WTC11 (cell line): ENCODE data around the gene SMNDC1. TPM values are rescaled to one million over a fixed set of nuclear protein-coding genes. Genes with fewer than 3 reads are reported as not detected.

Experiments used
- ATAC-seq: fragments of 200-7000 bp; cut with Tn5 transposase; 2 replicates; pipeline ENCODE4 v1.10.0; 2021; ENCODE audit warnings: mild to moderate bottlenecking, moderate library complexity
- CTCF ChIA-PET: fragments of 300-600 bp; sonication (Branson Sonifier 250); formaldehyde crosslinking; loops from one replicate; lab custom pipeline; 2021; ENCODE audit warnings: antibody characterized with exemption; lab: Charles Lee
- POLR2A ChIA-PET: fragments of 350-600 bp; sonication (Branson Sonifier 250); formaldehyde crosslinking; loops from one replicate; lab custom pipeline; 2021; ENCODE audit warnings: antibody characterized with exemption; lab: Charles Lee
- DNase-seq: peaks from one replicate; pipeline ENCODE4 v3.0.0; 2021; ENCODE audit warnings: low spot score
- H3K27ac Mint-ChIP-seq: 2 replicates; pipeline ENCODE4 v1.8.0; 2021; ENCODE audit warnings: mixed read lengths
- H3K27me3 Mint-ChIP-seq: 2 replicates; pipeline ENCODE4 v1.8.0; 2021; ENCODE audit warnings: low read depth, mild to moderate bottlenecking, moderate library complexity, mixed read lengths
- H3K36me3 Mint-ChIP-seq: 2 replicates; pipeline ENCODE4 v1.8.0; 2021; ENCODE audit warnings: mixed read lengths
- H3K4me1 Mint-ChIP-seq: 2 replicates; pipeline ENCODE4 v1.8.0; 2022; ENCODE audit warnings: mixed read lengths
- H3K4me3 Mint-ChIP-seq: 2 replicates; pipeline ENCODE4 v1.8.0; 2021; ENCODE audit warnings: mild to moderate bottlenecking, moderate library complexity, mixed read lengths
- H3K9me3 Mint-ChIP-seq: 2 replicates; pipeline ENCODE4 v1.8.0; 2021; ENCODE audit warnings: mixed read lengths
- ELF4 ChIP-seq: sonication (generic); formaldehyde crosslinking; IDR thresholded peaks from 2 replicates; pipeline ENCODE4 v1.8.1; 2022; ENCODE audit warnings: low read depth, mild to moderate bottlenecking, moderate library complexity, missing genetic modification reagents
- GRHL2 ChIP-seq: fragments of 250-450 bp; sonication (Bioruptor Pico); IDR thresholded peaks from 2 replicates; pipeline ENCODE4 v1.8.0; 2022; ENCODE audit warnings: mild to moderate bottlenecking, moderate library complexity; ENCODE audit not compliant: insufficient replicate concordance, severe bottlenecking
- JAZF1 ChIP-seq: fragments of 250-450 bp; sonication (Bioruptor Pico); IDR thresholded peaks from 2 replicates; pipeline ENCODE4 v1.9.0; 2021; ENCODE audit warnings: moderate library complexity, mild to moderate bottlenecking, inconsistent platforms
- KAT7 ChIP-seq: sonication (generic); formaldehyde crosslinking; IDR thresholded peaks from 2 replicates; pipeline ENCODE4 v1.8.1; 2023; ENCODE audit warnings: missing genetic modification reagents, mild to moderate bottlenecking, borderline replicate concordance
- MXD4 ChIP-seq: fragments of 250-450 bp; sonication (Bioruptor Pico); IDR thresholded peaks from 2 replicates; pipeline ENCODE4 v1.8.0; 2021; ENCODE audit warnings: mild to moderate bottlenecking, moderate library complexity, borderline replicate concordance
- NFE2L1 ChIP-seq: sonication (generic); formaldehyde crosslinking; IDR thresholded peaks from 2 replicates; pipeline ENCODE4 v1.8.1; 2023; ENCODE audit warnings: missing genetic modification reagents
- NR1H2 ChIP-seq: sonication (generic); formaldehyde crosslinking; IDR thresholded peaks from 2 replicates; pipeline ENCODE4 v1.9.0; 2021; ENCODE audit warnings: mild to moderate bottlenecking, moderate library complexity, missing genetic modification reagents
- PRRX2 ChIP-seq: fragments of 250-450 bp; sonication (Bioruptor Pico); IDR thresholded peaks from 2 replicates; pipeline ENCODE4 v1.8.0; 2021; ENCODE audit warnings: mild to moderate bottlenecking
- SOX15 ChIP-seq: fragments of 250-450 bp; sonication (Bioruptor Pico); IDR thresholded peaks from 2 replicates; pipeline ENCODE4 v1.9.0; 2021; ENCODE audit warnings: mild to moderate bottlenecking
- SP1 ChIP-seq: sonication (generic); formaldehyde crosslinking; conservative IDR thresholded peaks from 2 replicates; pipeline ENCODE4 v1.8.1; 2022; ENCODE audit warnings: missing genetic modification reagents
- TEAD1 ChIP-seq: sonication (generic); formaldehyde crosslinking; IDR thresholded peaks from 2 replicates; pipeline ENCODE4 v1.8.0; 2022; ENCODE audit warnings: mild to moderate bottlenecking, missing genetic modification reagents
- ZNF416 ChIP-seq: fragments of 250-450 bp; sonication (Bioruptor Pico); IDR thresholded peaks from 2 replicates; pipeline ENCODE4 v1.9.0; 2021; ENCODE audit warnings: mild to moderate bottlenecking, inconsistent platforms
- total RNA-seq: library from RNA; stranded (reverse); gene quantifications from 3 replicates; pipeline ENCODE4 v1.2.3, GENCODE V29; 2021
- TF ChIP-seq, protein P1 (sequence below): fragments of 250-450 bp; sonication (Bioruptor Pico); IDR thresholded peaks from 2 replicates; pipeline ENCODE4 v1.9.0; 2021; ENCODE audit warnings: mild to moderate bottlenecking
- TF ChIP-seq, protein P2 (sequence below): sonication (generic); formaldehyde crosslinking; IDR thresholded peaks from 2 replicates; pipeline ENCODE4 v1.8.1; 2022; ENCODE audit warnings: mild to moderate bottlenecking, missing genetic modification reagents, moderate library complexity, borderline replicate concordance
- TF ChIP-seq, protein P3 (sequence below): fragments of 250-450 bp; sonication (Bioruptor Pico); IDR thresholded peaks from 2 replicates; pipeline ENCODE4 v2.1.2; 2022; ENCODE audit warnings: mild to moderate bottlenecking, moderate library complexity
- TF ChIP-seq, protein P4 (sequence below): fragments of 250-450 bp; sonication (Bioruptor Pico); IDR thresholded peaks from 2 replicates; pipeline ENCODE4 v1.8.0; 2021; ENCODE audit warnings: mild to moderate bottlenecking
- TF ChIP-seq, protein P5 (sequence below): sonication (generic); formaldehyde crosslinking; IDR thresholded peaks from 2 replicates; pipeline ENCODE4 v1.8.1; 2022; ENCODE audit warnings: missing genetic modification reagents, borderline replicate concordance
- TF ChIP-seq, protein P6 (sequence below): sonication (generic); formaldehyde crosslinking; IDR thresholded peaks from 2 replicates; pipeline ENCODE4 v1.8.1; 2023; ENCODE audit warnings: mild to moderate bottlenecking, missing genetic modification reagents
- TF ChIP-seq, protein P7 (sequence below): sonication (generic); formaldehyde crosslinking; IDR thresholded peaks from 2 replicates; pipeline ENCODE4 v1.8.1; 2022; ENCODE audit warnings: low read depth, mild to moderate bottlenecking, moderate library complexity, missing genetic modification reagents, borderline replicate concordance

The SMNDC1 gene
- total RNA-seq, 1 experiment from 2014 or later, result 55.9 TPM

DNA sequence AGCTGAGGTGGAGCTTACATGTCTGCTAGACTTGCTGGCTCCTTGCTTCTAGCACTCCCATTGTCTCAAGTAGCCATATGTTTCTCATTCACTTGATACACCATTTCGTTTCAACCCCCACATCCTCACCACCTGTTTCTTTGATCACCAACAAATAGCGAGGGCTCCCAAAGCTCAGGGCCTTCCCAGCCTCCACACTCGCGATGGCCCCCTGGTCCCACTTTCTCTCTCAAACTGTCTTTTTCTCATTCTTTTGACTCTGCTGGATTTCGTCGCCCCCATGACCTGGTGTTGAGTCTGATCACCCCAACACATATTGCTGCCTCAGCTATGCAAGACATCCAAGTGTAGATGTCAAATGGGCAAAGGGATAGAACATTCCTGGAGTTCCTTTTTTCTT lies 26.0 kb upstream of the SMNDC1 start:
- ChIA-PET POLR2A (no interaction called here), CTCF (no interaction called here)
- Mint-ChIP-seq H3K27me3 (peaks cover 10% of the 10 kb centered on the region), H3K36me3 (peaks cover 36% of the 10 kb centered on the region), H3K4me1 (peaks cover 6% of the 10 kb centered on the region), H3K27ac (no peak overlapping the region), H3K4me3 (no peak overlapping the region)
- DNase-seq, result no peak
- no peak for ATAC-seq
- TF ChIP-seq JAZF1 (CRISPR knock-in tag) (no peak), PRRX2 (CRISPR knock-in tag) (no peak), MXD4 (CRISPR knock-in tag) (no peak), TEAD1 (CRISPR knock-in tag) (no peak), NR1H2 (CRISPR knock-in tag) (no peak), SOX15 (no peak), NFE2L1 (CRISPR knock-in tag) (no peak), GRHL2 (no peak)
- TF ChIP-seq, protein P1, sequence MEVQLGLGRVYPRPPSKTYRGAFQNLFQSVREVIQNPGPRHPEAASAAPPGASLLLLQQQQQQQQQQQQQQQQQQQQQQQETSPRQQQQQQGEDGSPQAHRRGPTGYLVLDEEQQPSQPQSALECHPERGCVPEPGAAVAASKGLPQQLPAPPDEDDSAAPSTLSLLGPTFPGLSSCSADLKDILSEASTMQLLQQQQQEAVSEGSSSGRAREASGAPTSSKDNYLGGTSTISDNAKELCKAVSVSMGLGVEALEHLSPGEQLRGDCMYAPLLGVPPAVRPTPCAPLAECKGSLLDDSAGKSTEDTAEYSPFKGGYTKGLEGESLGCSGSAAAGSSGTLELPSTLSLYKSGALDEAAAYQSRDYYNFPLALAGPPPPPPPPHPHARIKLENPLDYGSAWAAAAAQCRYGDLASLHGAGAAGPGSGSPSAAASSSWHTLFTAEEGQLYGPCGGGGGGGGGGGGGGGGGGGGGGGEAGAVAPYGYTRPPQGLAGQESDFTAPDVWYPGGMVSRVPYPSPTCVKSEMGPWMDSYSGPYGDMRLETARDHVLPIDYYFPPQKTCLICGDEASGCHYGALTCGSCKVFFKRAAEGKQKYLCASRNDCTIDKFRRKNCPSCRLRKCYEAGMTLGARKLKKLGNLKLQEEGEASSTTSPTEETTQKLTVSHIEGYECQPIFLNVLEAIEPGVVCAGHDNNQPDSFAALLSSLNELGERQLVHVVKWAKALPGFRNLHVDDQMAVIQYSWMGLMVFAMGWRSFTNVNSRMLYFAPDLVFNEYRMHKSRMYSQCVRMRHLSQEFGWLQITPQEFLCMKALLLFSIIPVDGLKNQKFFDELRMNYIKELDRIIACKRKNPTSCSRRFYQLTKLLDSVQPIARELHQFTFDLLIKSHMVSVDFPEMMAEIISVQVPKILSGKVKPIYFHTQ (CRISPR knock-in tag), result no peak
- TF ChIP-seq, all 79 proteins: peak for 0
- peaks cover 44% of the 10 kb centered on the region for H3K9me3 Mint-ChIP-seq

DNA sequence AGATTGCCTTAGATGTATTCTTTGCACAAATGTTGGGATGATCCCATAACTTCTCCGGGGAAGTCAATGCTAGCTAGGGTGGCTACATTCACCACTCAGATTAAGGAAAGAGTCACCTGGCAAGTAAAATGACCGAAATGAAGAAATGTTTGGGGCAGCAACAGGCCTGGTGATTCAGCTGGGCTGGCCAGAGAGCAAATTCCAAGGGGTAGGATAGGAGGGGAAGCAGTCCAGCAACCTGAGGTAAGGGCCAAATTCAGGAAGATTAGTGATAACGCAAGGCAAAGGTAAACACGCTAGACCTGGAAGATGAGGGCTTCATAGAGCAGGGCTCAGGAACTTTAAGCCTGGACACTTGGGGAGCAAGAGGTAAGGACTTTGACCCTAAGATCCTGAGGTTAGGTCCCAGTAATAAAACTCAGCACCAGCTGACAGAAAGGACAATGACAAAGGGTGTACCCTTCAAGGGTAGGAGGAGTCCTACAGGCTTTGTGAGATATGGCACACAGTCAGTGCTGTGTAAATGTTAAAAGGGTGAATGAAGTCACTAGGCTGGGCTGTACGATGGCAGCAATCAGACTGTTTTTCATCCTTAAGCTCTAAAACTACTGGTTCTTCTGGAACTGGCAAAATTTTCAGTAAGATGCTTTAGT lies 22.7 kb upstream of the SMNDC1 start:
- H3K36me3 Mint-ChIP-seq, result peaks cover 32% of the 10 kb centered on the region
- no peak overlapping the region for H3K4me3 Mint-ChIP-seq
- no peak overlapping the region for H3K27ac Mint-ChIP-seq
- POLR2A ChIA-PET, result no interaction called here
- peaks cover 38% of the 10 kb centered on the region for H3K9me3 Mint-ChIP-seq
- CTCF ChIA-PET, result interaction anchor here (0.6 kb wide), 1 partner anchor 273 kb away, joined by 3 read pairs; no protein-coding TSS in a partner anchor
- H3K4me1 Mint-ChIP-seq, result no peaks in the 10 kb centered on the region
- DNase-seq, result no peak
- TF ChIP-seq MXD4 (CRISPR knock-in tag) (no peak), KAT7 (CRISPR knock-in tag) (no peak), ELF4 (CRISPR knock-in tag) (no peak), ZNF416 (CRISPR knock-in tag) (no peak), JAZF1 (CRISPR knock-in tag) (no peak)
- TF ChIP-seq, protein P2, sequence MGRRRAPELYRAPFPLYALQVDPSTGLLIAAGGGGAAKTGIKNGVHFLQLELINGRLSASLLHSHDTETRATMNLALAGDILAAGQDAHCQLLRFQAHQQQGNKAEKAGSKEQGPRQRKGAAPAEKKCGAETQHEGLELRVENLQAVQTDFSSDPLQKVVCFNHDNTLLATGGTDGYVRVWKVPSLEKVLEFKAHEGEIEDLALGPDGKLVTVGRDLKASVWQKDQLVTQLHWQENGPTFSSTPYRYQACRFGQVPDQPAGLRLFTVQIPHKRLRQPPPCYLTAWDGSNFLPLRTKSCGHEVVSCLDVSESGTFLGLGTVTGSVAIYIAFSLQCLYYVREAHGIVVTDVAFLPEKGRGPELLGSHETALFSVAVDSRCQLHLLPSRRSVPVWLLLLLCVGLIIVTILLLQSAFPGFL (CRISPR knock-in tag), result no peak
- TF ChIP-seq, protein P3, sequence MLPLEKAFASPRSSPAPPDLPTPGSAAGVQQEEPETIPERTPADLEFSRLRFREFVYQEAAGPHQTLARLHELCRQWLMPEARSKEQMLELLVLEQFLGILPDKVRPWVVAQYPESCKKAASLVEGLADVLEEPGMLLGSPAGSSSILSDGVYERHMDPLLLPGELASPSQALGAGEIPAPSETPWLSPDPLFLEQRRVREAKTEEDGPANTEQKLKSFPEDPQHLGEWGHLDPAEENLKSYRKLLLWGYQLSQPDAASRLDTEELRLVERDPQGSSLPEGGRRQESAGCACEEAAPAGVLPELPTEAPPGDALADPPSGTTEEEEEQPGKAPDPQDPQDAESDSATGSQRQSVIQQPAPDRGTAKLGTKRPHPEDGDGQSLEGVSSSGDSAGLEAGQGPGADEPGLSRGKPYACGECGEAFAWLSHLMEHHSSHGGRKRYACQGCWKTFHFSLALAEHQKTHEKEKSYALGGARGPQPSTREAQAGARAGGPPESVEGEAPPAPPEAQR (CRISPR knock-in tag), result no peak
- ATAC-seq, result no peak
- peaks cover 10% of the 10 kb centered on the region for H3K27me3 Mint-ChIP-seq

DNA sequence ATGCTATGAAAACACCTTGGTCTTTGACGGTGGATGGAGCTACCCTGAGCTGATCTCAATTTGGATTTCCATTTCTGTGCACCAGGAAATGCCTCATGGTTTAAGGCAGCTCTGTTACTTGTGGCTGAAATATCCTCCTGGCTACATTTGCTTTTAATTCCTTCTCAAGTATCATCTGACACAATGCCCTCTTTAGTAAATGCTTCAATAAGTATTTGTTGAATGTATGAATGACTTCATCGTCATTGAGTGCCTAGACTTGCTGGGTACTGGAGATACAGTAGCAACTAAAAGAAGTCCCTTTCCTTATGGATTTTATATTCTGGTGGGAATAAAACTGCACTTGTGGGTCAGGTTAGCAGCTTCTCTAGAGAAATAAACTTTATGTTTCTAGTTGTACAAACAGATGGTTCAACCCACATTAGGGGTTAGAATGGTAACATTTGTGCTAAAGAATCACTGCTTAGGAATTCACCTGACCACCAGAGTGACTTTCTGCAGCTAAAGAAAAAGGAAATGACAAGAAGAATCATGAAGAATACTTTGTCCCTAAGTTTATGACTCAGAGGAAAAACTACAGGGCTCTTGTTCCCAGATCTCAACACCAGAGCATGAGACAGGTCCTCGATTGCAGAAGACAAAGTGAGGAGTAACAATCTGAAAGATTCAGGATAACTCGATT lies 21.8 kb upstream of the SMNDC1 start:
- Mint-ChIP-seq H3K4me1 (no peaks in the 10 kb centered on the region), H3K36me3 (peaks cover 27% of the 10 kb centered on the region), H3K4me3 (no peak overlapping the region), H3K27ac (no peak overlapping the region), H3K27me3 (peaks cover 10% of the 10 kb centered on the region), H3K9me3 (peaks cover 33% of the 10 kb centered on the region)
- ChIA-PET CTCF (interaction anchor here (0.9 kb wide), 1 partner anchor 28 kb away, joined by 3 read pairs; no protein-coding TSS in a partner anchor), POLR2A (no interaction called here)
- TF ChIP-seq, protein P4, sequence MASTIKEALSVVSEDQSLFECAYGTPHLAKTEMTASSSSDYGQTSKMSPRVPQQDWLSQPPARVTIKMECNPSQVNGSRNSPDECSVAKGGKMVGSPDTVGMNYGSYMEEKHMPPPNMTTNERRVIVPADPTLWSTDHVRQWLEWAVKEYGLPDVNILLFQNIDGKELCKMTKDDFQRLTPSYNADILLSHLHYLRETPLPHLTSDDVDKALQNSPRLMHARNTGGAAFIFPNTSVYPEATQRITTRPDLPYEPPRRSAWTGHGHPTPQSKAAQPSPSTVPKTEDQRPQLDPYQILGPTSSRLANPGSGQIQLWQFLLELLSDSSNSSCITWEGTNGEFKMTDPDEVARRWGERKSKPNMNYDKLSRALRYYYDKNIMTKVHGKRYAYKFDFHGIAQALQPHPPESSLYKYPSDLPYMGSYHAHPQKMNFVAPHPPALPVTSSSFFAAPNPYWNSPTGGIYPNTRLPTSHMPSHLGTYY (CRISPR knock-in tag), result no peak
- TF ChIP-seq, protein P5, sequence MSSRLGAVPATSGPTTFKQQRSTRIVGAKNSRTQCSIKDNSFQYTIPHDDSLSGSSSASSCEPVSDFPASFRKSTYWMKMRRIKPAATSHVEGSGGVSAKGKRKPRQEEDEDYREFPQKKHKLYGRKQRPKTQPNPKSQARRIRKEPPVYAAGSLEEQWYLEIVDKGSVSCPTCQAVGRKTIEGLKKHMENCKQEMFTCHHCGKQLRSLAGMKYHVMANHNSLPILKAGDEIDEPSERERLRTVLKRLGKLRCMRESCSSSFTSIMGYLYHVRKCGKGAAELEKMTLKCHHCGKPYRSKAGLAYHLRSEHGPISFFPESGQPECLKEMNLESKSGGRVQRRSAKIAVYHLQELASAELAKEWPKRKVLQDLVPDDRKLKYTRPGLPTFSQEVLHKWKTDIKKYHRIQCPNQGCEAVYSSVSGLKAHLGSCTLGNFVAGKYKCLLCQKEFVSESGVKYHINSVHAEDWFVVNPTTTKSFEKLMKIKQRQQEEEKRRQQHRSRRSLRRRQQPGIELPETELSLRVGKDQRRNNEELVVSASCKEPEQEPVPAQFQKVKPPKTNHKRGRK, result no peak
- TF ChIP-seq, protein P6, sequence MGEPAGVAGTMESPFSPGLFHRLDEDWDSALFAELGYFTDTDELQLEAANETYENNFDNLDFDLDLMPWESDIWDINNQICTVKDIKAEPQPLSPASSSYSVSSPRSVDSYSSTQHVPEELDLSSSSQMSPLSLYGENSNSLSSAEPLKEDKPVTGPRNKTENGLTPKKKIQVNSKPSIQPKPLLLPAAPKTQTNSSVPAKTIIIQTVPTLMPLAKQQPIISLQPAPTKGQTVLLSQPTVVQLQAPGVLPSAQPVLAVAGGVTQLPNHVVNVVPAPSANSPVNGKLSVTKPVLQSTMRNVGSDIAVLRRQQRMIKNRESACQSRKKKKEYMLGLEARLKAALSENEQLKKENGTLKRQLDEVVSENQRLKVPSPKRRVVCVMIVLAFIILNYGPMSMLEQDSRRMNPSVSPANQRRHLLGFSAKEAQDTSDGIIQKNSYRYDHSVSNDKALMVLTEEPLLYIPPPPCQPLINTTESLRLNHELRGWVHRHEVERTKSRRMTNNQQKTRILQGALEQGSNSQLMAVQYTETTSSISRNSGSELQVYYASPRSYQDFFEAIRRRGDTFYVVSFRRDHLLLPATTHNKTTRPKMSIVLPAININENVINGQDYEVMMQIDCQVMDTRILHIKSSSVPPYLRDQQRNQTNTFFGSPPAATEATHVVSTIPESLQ (CRISPR knock-in tag), result no peak
- TF ChIP-seq NFE2L1 (CRISPR knock-in tag) (no peak), SP1 (CRISPR knock-in tag) (no peak)
- TF ChIP-seq, protein P7, sequence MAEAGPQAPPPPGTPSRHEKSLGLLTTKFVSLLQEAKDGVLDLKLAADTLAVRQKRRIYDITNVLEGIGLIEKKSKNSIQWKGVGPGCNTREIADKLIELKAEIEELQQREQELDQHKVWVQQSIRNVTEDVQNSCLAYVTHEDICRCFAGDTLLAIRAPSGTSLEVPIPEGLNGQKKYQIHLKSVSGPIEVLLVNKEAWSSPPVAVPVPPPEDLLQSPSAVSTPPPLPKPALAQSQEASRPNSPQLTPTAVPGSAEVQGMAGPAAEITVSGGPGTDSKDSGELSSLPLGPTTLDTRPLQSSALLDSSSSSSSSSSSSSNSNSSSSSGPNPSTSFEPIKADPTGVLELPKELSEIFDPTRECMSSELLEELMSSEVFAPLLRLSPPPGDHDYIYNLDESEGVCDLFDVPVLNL (CRISPR knock-in tag), result no peak
- no peak for DNase-seq
- ATAC-seq, result no peak
